Thyroid gland (tissue), 4 donors: ENCODE results near the gene ENTPD8. TPM values are rescaled to one million over a fixed set of nuclear protein-coding genes. Genes with fewer than 3 reads are reported as not detected.

Source experiments
- DNase-seq, 2 donors: peaks; one replicate each; pipeline ENCODE4 v3.0.0-alpha.2; 2019
- H3K27ac ChIP-seq, 3 donors: fragments of 200-600 bp; sonication (generic); 1 replicate in 2 of 3; 2 replicates in 1 of 3; pipeline ENCODE4 v1.5.1; 2016 to 2019; ENCODE audit warnings: mild to moderate bottlenecking in 1 of 3, moderate library complexity in 1 of 3
- H3K27me3 ChIP-seq: fragments of 200-600 bp; sonication (generic); one replicate; pipeline ENCODE4 v1.5.1; 2019
- H3K36me3 ChIP-seq, 2 donors: fragments of 200-600 bp; sonication (generic); one replicate each; pipeline ENCODE4 v1.5.1; 2016 to 2019
- H3K4me1 ChIP-seq, 2 donors: fragments of 200-600 bp; sonication (generic); one replicate each; pipeline ENCODE4 v1.5.1; 2017 to 2019
- H3K4me3 ChIP-seq, 3 donors: fragments of 200-600 bp; sonication (generic); replicated peaks in 1 of 3; 1 replicate in 2 of 3; 2 replicates in 1 of 3; pipeline ENCODE4 v1.5.1; 2016; ENCODE audit warnings: mild to moderate bottlenecking in 1 of 3
- H3K9me3 ChIP-seq: fragments of 200-600 bp; sonication (generic); one replicate; pipeline ENCODE4 v1.5.1; 2017
- POLR2A ChIP-seq, 2 donors: fragments of 450-650 bp; IDR thresholded peaks; one replicate each; pipeline ENCODE4 v1.6.1; 2017; ENCODE audit warnings: antibody characterized with exemption in 2 of 2, mild to moderate bottlenecking in 2 of 2, moderate library complexity in 1 of 2
- WGBS, 2 donors: methylation state at CpG; one replicate each; pipeline ENCODE4 v1.1.5; 2017; 5-methylcytosine and 5-hydroxymethylcytosine counted together
- intact Hi-C: fragments of 100-400 bp; cut with DNase I; formaldehyde crosslinking; loops from one replicate; pipeline ENCODE4 v1.15.1; 2023
- total RNA-seq, 4 donors: library from RNA; depleted of rRNA; stranded (reverse); fragments of >200 nt; gene quantifications; one replicate each; pipeline ENCODE4 v1.2.3, GENCODE V29; 2016
- TF ChIP-seq, protein P1 (sequence below), 6 experiments: fragments of 200-600 bp in 3 of 6; fragments of 450-650 bp in 3 of 6; sonication (generic) in 3 of 6; IDR thresholded peaks; one replicate each; pipeline ENCODE4 v1.5.1; 2016 to 2019; ENCODE audit warnings: antibody characterized with exemption in 6 of 6, mild to moderate bottlenecking in 2 of 6, inconsistent platforms in 1 of 6, moderate library complexity in 1 of 6

The ENTPD8 gene
- total RNA-seq, 4 donors from 2014 or later, result 0.29 to 0.78 TPM; not detected in 2

- Histone ChIP-seq H3K36me3 (no peaks in the 10 kb centered on the region), H3K4me3 (no peak overlapping the region), H3K27ac (no peak overlapping the region), H3K27me3 (no peaks in the 10 kb centered on the region), H3K9me3 (no peaks in the 10 kb centered on the region), H3K4me1 (peaks cover 5 to 18% of the 10 kb centered on the region in 2 donors)
- no peak for TF ChIP-seq POLR2A (IDR thresholded peaks at IDR 0.05)
- TF ChIP-seq, protein P1, sequence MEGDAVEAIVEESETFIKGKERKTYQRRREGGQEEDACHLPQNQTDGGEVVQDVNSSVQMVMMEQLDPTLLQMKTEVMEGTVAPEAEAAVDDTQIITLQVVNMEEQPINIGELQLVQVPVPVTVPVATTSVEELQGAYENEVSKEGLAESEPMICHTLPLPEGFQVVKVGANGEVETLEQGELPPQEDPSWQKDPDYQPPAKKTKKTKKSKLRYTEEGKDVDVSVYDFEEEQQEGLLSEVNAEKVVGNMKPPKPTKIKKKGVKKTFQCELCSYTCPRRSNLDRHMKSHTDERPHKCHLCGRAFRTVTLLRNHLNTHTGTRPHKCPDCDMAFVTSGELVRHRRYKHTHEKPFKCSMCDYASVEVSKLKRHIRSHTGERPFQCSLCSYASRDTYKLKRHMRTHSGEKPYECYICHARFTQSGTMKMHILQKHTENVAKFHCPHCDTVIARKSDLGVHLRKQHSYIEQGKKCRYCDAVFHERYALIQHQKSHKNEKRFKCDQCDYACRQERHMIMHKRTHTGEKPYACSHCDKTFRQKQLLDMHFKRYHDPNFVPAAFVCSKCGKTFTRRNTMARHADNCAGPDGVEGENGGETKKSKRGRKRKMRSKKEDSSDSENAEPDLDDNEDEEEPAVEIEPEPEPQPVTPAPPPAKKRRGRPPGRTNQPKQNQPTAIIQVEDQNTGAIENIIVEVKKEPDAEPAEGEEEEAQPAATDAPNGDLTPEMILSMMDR (IDR thresholded peaks at IDR 0.05), result no peak
- no peak for DNase-seq
- WGBS, 2 donors, result 96 to 97% methylated on average over 14 to 22 of the region's 23 CpGs
- intact Hi-C loops, result no loop called here
Measured at GRCh38 chr9:137416006-137416562, 25.1 kb downstream of the ENTPD8 start.

GRCh38 chr9:137415451-137415850 is 25.7 kb downstream of the ENTPD8 start:
- Histone ChIP-seq H3K27me3 (no peaks in the 10 kb centered on the region), H3K36me3 (no peaks in the 10 kb centered on the region), H3K4me1 (peaks cover 10 to 24% of the 10 kb centered on the region in 2 donors), H3K9me3 (no peaks in the 10 kb centered on the region), H3K4me3 (no peak overlapping the region), H3K27ac (no peak overlapping the region)
- TF ChIP-seq POLR2A (IDR thresholded peaks at IDR 0.05), result no peak
- TF ChIP-seq, protein P1 (IDR thresholded peaks at IDR 0.05), result no peak
- intact Hi-C loops, result no loop called here
- DNase-seq, result no peak
- WGBS, 2 donors, result 89 to 98% methylated on average over 5 of the region's 5 CpGs

- TF ChIP-seq, protein P1 (IDR thresholded peaks at IDR 0.05), result no peak
- no peak for TF ChIP-seq POLR2A (IDR thresholded peaks at IDR 0.05)
- 87 to 88% methylated on average over 7 to 10 of the region's 10 CpGs for WGBS, 2 donors
- Histone ChIP-seq H3K9me3 (no peaks in the 10 kb centered on the region), H3K4me3 (no peak overlapping the region), H3K27ac (peak overlapping the region in 1 of 3 donors; percentile 81), H3K4me1 (peaks cover 11 to 32% of the 10 kb centered on the region in 2 donors), H3K27me3 (no peaks in the 10 kb centered on the region), H3K36me3 (no peaks in the 10 kb centered on the region)
- intact Hi-C loops, result no loop called here
- DNase-seq, result no peak
Measured at GRCh38 chr9:137412431-137412830, 28.7 kb downstream of the ENTPD8 start.

DNA sequence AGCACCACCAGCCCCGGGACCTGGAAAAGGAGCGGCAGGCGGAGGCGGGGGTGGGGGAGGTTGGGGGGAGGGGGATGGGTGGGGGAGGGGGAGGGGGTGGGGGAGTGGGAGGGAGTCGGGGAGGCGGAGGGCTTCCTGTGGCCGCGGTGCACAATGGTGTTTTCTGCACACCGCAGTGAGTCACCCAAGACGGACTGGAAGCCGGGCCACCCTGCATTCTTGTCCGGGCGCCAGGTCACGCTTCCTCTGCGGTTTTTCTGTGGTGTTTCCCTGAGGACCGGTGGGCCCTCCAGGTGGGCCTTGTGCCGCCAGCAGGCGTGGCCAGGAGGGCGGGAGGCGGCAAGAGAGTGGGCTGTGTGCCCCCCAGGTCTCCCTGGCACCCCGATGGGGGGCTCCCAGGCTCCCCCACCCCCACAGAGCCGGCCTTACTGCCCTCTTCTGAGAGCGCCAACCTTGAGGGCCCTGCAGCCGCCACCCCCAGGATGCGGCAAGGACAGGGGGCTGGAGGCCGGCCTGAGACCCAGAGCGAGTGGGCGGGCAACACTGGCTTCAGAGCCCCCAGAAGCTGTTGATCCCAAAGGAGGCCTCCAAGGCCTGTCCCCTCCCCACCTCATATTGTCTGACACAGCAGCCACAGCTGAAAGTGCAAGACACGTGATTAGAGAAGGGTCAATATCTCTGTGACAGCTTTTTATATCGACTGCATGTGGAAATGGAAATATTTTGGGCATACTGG is 29.3 kb downstream of the ENTPD8 start:
- no peaks in the 10 kb centered on the region for H3K27me3 ChIP-seq
- H3K4me3 ChIP-seq, result no peak overlapping the region
- H3K36me3 ChIP-seq, result no peaks in the 10 kb centered on the region
- H3K27ac ChIP-seq, result peak overlapping the region; percentile 57 to 81 (median 65)
- intact Hi-C loops, result no loop called here
- peak; percentile 71 to 83 for DNase-seq
- peaks cover 16 to 37% of the 10 kb centered on the region in 2 donors for H3K4me1 ChIP-seq
- WGBS, 2 donors, result 54 to 64% methylated on average over 22 to 29 of the region's 30 CpGs
- TF ChIP-seq, protein P1 (IDR thresholded peaks at IDR 0.05), result no peak
- TF ChIP-seq POLR2A (IDR thresholded peaks at IDR 0.05), result no peak
- H3K9me3 ChIP-seq, result no peaks in the 10 kb centered on the region

- no peak for DNase-seq
- TF ChIP-seq, protein P1 (IDR thresholded peaks at IDR 0.05), result no peak
- TF ChIP-seq POLR2A (IDR thresholded peaks at IDR 0.05), result no peak
- 58 to 77% methylated on average over 6 to 11 of the region's 17 CpGs for WGBS, 2 donors
- intact Hi-C loops, result no loop called here
- H3K4me3 ChIP-seq, result no peak overlapping the region
- no peaks in the 10 kb centered on the region for H3K9me3 ChIP-seq
- H3K27ac ChIP-seq, result no peak overlapping the region
- peaks cover 22 to 43% of the 10 kb centered on the region in 2 donors for H3K4me1 ChIP-seq
- H3K27me3 ChIP-seq, result no peaks in the 10 kb centered on the region
- H3K36me3 ChIP-seq, result no peaks in the 10 kb centered on the region
Measured at GRCh38 chr9:137411260-137411644, 29.9 kb downstream of the ENTPD8 start.
